ENCODE results near the gene RAPH1.

The RAPH1 gene

GRCh38 chr2:203361495-203361894, 173.6 kb downstream of the RAPH1 start:
- no peak for DNase-seq (ENCODE audit: low read depth in 2 of 2)

- no peak for DNase-seq (ENCODE audit: low read depth in 2 of 2)
Measured at GRCh38 chr2:203360833-203361430, 174.2 kb downstream of the RAPH1 start.

- DNase-seq (ENCODE audit: low read depth in 2 of 2), result no peak
Measured at GRCh38 chr2:203359450-203359849, 175.7 kb downstream of the RAPH1 start.

GRCh38 chr2:203354966-203355365, 180.1 kb downstream of the RAPH1 start:
- DNase-seq (ENCODE audit: low read depth in 2 of 2), result no peak

- no peak for DNase-seq (ENCODE audit: low read depth in 2 of 2)
Measured at GRCh38 chr2:203352604-203353255, 182.4 kb downstream of the RAPH1 start.

GRCh38 chr2:203347375-203347774, 187.7 kb downstream of the RAPH1 start:
- DNase-seq (ENCODE audit: low read depth in 2 of 2), result no peak

GRCh38 chr2:203346612-203347011, 188.5 kb downstream of the RAPH1 start:
- DNase-seq (ENCODE audit: low read depth in 2 of 2), result no peak

GRCh38 chr2:203344667-203345066, 190.4 kb downstream of the RAPH1 start:
- no peak for DNase-seq (ENCODE audit: low read depth in 2 of 2)

All from stimulated activated CD4-positive, alpha-beta T cell treated with anti-CD3 and anti-CD28 coated beads, Interleukin-4, amount 100 ng/mL, for 48 hours (primary cell).